Parathyroid adenoma (tissue), 2 donors: Measurements from ENCODE around the gene RNF141.

Source experiments
- H2AFZ ChIP-seq: fragments of 300-600 bp; sonication (generic); one replicate; pipeline ENCODE4 v1.7.0; 2017; ENCODE audit warnings: antibody characterized with exemption, mild to moderate bottlenecking
- H3K27ac ChIP-seq: fragments of 300-600 bp; sonication (generic); one replicate; pipeline ENCODE4 v1.7.0; 2017
- H3K27me3 ChIP-seq: fragments of 300-600 bp; sonication (generic); one replicate; pipeline ENCODE4 v1.7.0; 2017; ENCODE audit warnings: low read length; ENCODE audit not compliant: control insufficient read depth, insufficient read depth
- H3K36me3 ChIP-seq: fragments of 300-600 bp; sonication (generic); one replicate; pipeline ENCODE4 v1.7.0; 2017; ENCODE audit warnings: low read length; ENCODE audit not compliant: control insufficient read depth, insufficient read depth
- H3K4me1 ChIP-seq: fragments of 300-600 bp; sonication (generic); one replicate; pipeline ENCODE4 v1.7.0; 2017; ENCODE audit warnings: control low read depth
- H3K4me2 ChIP-seq: fragments of 300-600 bp; sonication (generic); one replicate; pipeline ENCODE4 v1.7.0; 2017; ENCODE audit warnings: low read length
- H3K4me3 ChIP-seq: fragments of 300-600 bp; sonication (generic); one replicate; pipeline ENCODE4 v1.7.0; 2017; ENCODE audit warnings: low read depth, low read length
- H3K79me2 ChIP-seq: fragments of 300-600 bp; sonication (generic); one replicate; pipeline ENCODE4 v1.7.0; 2017; ENCODE audit warnings: control low read depth
- H3K9ac ChIP-seq: fragments of 300-600 bp; sonication (generic); one replicate; pipeline ENCODE4 v1.7.0; 2017; ENCODE audit warnings: mild to moderate bottlenecking
- H3K9me3 ChIP-seq: fragments of 300-600 bp; sonication (generic); one replicate; pipeline ENCODE4 v1.7.0; 2017; ENCODE audit warnings: low read length; ENCODE audit not compliant: control insufficient read depth
- TF ChIP-seq, protein P1 (sequence below): fragments of 300-600 bp; sonication (generic); IDR thresholded peaks from one replicate; pipeline ENCODE4 v1.7.0; 2017; ENCODE audit warnings: antibody characterized with exemption, mild to moderate bottlenecking
- donor health status: primary hyperparathyroidism.

The RNF141 gene

DNA sequence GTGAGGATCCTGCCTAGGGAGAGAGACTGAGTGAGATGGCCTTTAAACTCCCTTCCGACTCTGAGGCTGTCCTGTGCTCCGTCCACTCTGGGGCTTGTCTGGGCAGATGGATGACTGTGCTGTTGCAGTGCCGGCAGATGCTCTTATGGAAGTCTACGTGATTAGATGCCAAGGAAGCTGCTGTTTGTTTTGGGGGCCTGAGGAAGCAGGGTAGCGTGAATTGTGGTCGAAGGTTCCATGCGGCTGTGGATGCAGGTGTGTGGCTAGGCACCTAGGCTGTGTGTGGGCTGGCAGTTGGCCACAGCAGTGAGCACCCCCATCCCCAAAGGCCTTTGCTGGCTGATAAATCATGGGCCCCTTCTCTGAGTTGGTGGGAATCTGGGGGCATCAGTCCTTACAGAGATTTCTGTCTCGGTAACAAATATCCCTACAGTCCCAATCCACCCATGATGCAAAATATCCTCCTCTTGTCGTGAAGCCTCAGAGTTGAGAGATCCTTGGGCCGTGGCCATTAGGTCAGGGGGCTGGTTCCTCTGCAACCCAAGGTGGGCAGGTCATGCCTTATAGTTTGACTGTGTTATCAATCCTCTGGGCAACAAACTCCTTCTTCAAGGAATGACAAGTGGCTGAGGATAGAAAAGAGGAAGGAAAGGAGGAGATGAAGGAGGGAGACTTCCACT, 54.7 kb downstream of the RNF141 start:
- Histone ChIP-seq H3K79me2 (no peaks in the 10 kb centered on the region), H3K27ac (no peak overlapping the region), H3K4me1 (peaks cover 31% of the 10 kb centered on the region), H2AFZ (no peak overlapping the region), H3K4me3 (no peak overlapping the region), H3K9ac (no peak overlapping the region), H3K9me3 (no peaks in the 10 kb centered on the region), H3K4me2 (no peak overlapping the region), H3K27me3 (no peaks in the 10 kb centered on the region), H3K36me3 (no peaks in the 10 kb centered on the region)
- TF ChIP-seq, protein P1, sequence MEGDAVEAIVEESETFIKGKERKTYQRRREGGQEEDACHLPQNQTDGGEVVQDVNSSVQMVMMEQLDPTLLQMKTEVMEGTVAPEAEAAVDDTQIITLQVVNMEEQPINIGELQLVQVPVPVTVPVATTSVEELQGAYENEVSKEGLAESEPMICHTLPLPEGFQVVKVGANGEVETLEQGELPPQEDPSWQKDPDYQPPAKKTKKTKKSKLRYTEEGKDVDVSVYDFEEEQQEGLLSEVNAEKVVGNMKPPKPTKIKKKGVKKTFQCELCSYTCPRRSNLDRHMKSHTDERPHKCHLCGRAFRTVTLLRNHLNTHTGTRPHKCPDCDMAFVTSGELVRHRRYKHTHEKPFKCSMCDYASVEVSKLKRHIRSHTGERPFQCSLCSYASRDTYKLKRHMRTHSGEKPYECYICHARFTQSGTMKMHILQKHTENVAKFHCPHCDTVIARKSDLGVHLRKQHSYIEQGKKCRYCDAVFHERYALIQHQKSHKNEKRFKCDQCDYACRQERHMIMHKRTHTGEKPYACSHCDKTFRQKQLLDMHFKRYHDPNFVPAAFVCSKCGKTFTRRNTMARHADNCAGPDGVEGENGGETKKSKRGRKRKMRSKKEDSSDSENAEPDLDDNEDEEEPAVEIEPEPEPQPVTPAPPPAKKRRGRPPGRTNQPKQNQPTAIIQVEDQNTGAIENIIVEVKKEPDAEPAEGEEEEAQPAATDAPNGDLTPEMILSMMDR = no peak

DNA sequence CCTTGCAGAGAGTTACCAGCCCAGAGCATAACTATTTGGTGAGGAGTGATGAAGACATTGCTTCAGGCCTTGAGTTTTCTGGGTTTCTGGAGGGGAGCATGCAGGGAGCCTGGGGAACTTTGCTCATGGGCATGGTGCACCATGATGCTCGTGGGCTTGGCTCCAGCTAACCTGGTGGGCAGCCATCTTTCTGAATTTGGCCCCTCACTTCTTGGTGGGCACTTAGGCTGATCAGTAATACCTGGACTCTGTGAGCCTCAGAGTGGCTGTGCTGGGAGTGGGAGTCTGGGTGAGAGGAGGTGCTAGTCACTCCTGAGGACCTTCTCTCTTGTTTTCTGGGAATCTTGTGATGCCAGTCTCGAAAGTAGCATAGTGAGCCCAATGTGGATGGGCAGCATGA, 55.3 kb downstream of the RNF141 start:
- H3K9me3 ChIP-seq = no peaks in the 10 kb centered on the region
- TF ChIP-seq, protein P1 = no peak
- H3K4me1 ChIP-seq = peaks cover 27% of the 10 kb centered on the region
- H3K36me3 ChIP-seq = no peaks in the 10 kb centered on the region
- H3K4me2 ChIP-seq = no peak overlapping the region
- no peak overlapping the region for H2AFZ ChIP-seq
- no peak overlapping the region for H3K4me3 ChIP-seq
- H3K27ac ChIP-seq = no peak overlapping the region
- H3K79me2 ChIP-seq = no peaks in the 10 kb centered on the region
- H3K27me3 ChIP-seq = no peaks in the 10 kb centered on the region
- no peak overlapping the region for H3K9ac ChIP-seq

DNA sequence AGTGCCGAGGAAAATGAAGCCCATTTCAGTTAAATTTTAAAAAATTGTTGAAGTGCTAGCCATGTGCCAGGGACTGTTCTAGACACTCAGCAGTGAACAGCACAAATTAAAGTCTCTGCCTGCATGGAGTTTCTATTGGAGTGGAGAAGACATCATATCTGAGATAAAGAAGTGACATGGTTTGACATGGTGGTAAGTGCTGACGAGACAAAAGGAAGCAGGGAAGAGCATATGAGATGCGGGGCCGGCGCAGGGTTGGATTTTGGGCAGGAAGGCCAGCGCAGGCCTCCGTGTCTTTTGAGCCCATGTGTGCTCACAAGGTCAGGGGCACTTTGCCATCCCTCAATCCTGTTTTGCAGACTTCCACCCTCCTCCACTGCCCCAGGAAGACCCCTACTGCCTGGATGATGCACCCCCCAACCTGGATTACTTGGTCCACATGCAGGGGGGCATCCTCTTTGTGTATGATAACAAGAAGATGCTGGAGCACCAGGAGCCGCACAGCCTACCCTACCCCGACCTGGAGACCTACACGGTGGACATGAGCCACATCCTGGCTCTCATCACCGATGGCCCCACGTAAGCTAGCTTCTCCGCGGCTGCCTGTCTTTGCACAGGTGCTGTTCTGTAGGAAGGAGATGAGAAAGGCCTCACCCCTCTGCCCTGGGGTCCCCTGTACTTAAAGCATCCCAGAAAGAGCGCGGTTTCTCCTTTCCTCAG, 56.4 kb downstream of the RNF141 start:
- no peaks in the 10 kb centered on the region for H3K9me3 ChIP-seq
- H3K27me3 ChIP-seq = no peaks in the 10 kb centered on the region
- H3K27ac ChIP-seq = peak overlapping the region; percentile 24
- H3K4me1 ChIP-seq = peaks cover 16% of the 10 kb centered on the region
- H2AFZ ChIP-seq = no peak overlapping the region
- no peaks in the 10 kb centered on the region for H3K36me3 ChIP-seq
- TF ChIP-seq, protein P1 = no peak
- no peak overlapping the region for H3K4me3 ChIP-seq
- no peak overlapping the region for H3K9ac ChIP-seq
- H3K79me2 ChIP-seq = no peaks in the 10 kb centered on the region
- H3K4me2 ChIP-seq = no peak overlapping the region

DNA sequence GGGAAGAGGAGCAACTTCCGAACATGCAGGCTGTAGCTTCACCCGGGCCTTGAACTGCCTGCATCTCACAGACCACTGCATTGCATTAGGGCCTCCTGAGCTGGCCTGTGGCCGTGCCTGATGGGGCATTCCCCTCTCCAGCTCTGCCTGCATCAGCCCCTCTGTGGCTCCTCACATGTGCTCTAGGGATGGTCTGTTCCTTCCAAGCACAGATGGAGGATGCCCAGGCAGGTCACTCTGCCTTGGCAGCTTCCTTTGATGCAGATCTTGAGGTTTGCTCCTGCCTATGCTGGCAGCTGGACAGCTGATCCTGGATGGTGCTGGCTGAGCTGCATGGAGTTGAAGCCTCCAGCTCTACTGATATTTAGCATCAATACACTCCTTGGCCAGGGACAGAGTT, 57.4 kb downstream of the RNF141 start:
- H3K4me3 ChIP-seq = no peak overlapping the region
- TF ChIP-seq, protein P1 = no peak
- no peaks in the 10 kb centered on the region for H3K36me3 ChIP-seq
- no peak overlapping the region for H3K4me2 ChIP-seq
- no peaks in the 10 kb centered on the region for H3K9me3 ChIP-seq
- no peak overlapping the region for H3K27ac ChIP-seq
- H3K4me1 ChIP-seq = peaks cover 7% of the 10 kb centered on the region
- no peak overlapping the region for H3K9ac ChIP-seq
- H2AFZ ChIP-seq = no peak overlapping the region
- H3K27me3 ChIP-seq = no peaks in the 10 kb centered on the region
- no peaks in the 10 kb centered on the region for H3K79me2 ChIP-seq
